ENCODE results near the gene WWTR1. TPM values are rescaled to one million over a fixed set of nuclear protein-coding genes. Genes with fewer than 3 reads are reported as not detected.

The WWTR1 gene
- total RNA-seq, 1 experiment from 2014 or later, result 24.4 TPM

GRCh38 chr3:149583921-149584635, 73.7 kb downstream of the WWTR1 start:
- H3T11ph ChIP-seq (ENCODE audit: low read length), result no peak overlapping the region
- H4K5ac ChIP-seq (ENCODE audit: insufficient read length, low read depth, low read length), result no peak overlapping the region
- H3K23me2 ChIP-seq (ENCODE audit: insufficient read length, low read depth, low read length, poor library complexity, severe bottlenecking), result no peaks in the 10 kb centered on the region
- no peak overlapping the region for H2BK12ac ChIP-seq (ENCODE audit: insufficient read length, low read depth, low read length)
- H2BK120ac ChIP-seq (ENCODE audit: low read depth, low read length, poor library complexity, severe bottlenecking), result no peak overlapping the region
- no peak overlapping the region for H2BK15ac ChIP-seq (ENCODE audit: low read depth, low read length)
- Mint-ChIP-seq H3K27ac (peak overlapping the region in 1 of 3 experiments; percentile 62; a peak in 1 of 7 replicates), H3K27me3 (ENCODE audit: low read depth) (no peaks in the 10 kb centered on the region), H3K4me1 (peaks cover 24 to 46% of the 10 kb centered on the region in 2 experiments), H3K36me3 (ENCODE audit: insufficient read depth in 1 of 3, low read depth in 3 of 3) (no peaks in the 10 kb centered on the region), H3K9me3 (no peaks in the 10 kb centered on the region), H3K4me3 (no peak overlapping the region)
- H3K4me2 ChIP-seq (ENCODE audit: insufficient read depth, insufficient read length, low read length), result no peak overlapping the region
- H4K91ac ChIP-seq (ENCODE audit: insufficient read length, low read depth, low read length), result no peak overlapping the region
- no peak overlapping the region for H3K56ac ChIP-seq (ENCODE audit: insufficient read length, low read depth, low read length)
- no peaks in the 10 kb centered on the region for H3K79me2 ChIP-seq (ENCODE audit: insufficient read depth, low read length)
- H3K4me1 ChIP-seq (ENCODE audit: insufficient read depth, low read length), result peaks cover 5% of the 10 kb centered on the region; the same call in 1 of the 2 replicates
- no peak overlapping the region for H3K23ac ChIP-seq (ENCODE audit: insufficient read length, low read depth, low read length)
- H3K9me3 ChIP-seq (ENCODE audit: control insufficient read depth, low read depth, low read length), result no peaks in the 10 kb centered on the region
- no peak for TF ChIP-seq CTCF (conservative IDR thresholded peaks at IDR 0.05)
- no CpG with 5 or more reads among the region's 5 CpGs for WGBS (ENCODE audit: extremely low coverage, insufficient read length, low lambda C conversion rate)
- no peak overlapping the region for H2BK5ac ChIP-seq (ENCODE audit: insufficient read length, low read length)
- no peaks in the 10 kb centered on the region for H4K20me1 ChIP-seq (ENCODE audit: control insufficient read depth, insufficient read depth, insufficient read length)
- no peak overlapping the region for H3K9ac ChIP-seq (ENCODE audit: extremely low read depth, insufficient read length, low read length)
- H2AFZ ChIP-seq (ENCODE audit: low read length), result no peak overlapping the region
- no peak overlapping the region for H3K4ac ChIP-seq (ENCODE audit: low read depth, low read length)
- no peak for DNase-seq
- no peak overlapping the region for H3K27ac ChIP-seq (ENCODE audit: insufficient read length, low read depth, low read length)
- no peak overlapping the region for H2BK20ac ChIP-seq (ENCODE audit: low read depth, low read length, poor library complexity, severe bottlenecking)
- no peaks in the 10 kb centered on the region for H3K27me3 ChIP-seq (ENCODE audit: insufficient read depth, low read length)
- H3K14ac ChIP-seq (ENCODE audit: insufficient read depth, low read length), result no peak overlapping the region
- no peaks in the 10 kb centered on the region for H3K79me1 ChIP-seq (ENCODE audit: insufficient read depth, low read depth, low read length, poor library complexity, severe bottlenecking)
- no peak overlapping the region for H3K18ac ChIP-seq (ENCODE audit: insufficient read length, low read depth, low read length)
- H4K8ac ChIP-seq (replicated peaks; ENCODE audit: insufficient read length, low read depth, low read length), result no peak overlapping the region
- no peak overlapping the region for H2AK5ac ChIP-seq (ENCODE audit: insufficient read length, low read length)
